Natural killer cell treated with Interleukin-12 subunit alpha and Interleukin-12 subunit beta and Interleukin-15 and Interleukin-18, amount 100 ng/mL, for 72 hours (primary cell): ENCODE measurements around the gene NFATC1. TPM values are rescaled to one million over a fixed set of nuclear protein-coding genes. Genes with fewer than 3 reads are reported as not detected.

Experiments
- ATAC-seq, 2 donors: fragments of 150-1000 bp; cut with Tn5 transposase in 1 of 2; sonication (Bioruptor Pico), chemical (Tn5 transposase) in 1 of 2; 2 replicates each; pipeline ENCODE4 v1.10.0; 2021
- DNase-seq: peaks from one replicate; pipeline ENCODE4 v3.0.0; 2022; ENCODE audit warnings: low spot score
- H3K27ac Mint-ChIP-seq, 2 donors: 1 replicate in 1 of 2; 2 replicates in 1 of 2; pipeline ENCODE4 v1.8.0; 2022; ENCODE audit warnings: mixed read lengths in 2 of 2, mild to moderate bottlenecking in 1 of 2, moderate library complexity in 1 of 2
- H3K27me3 Mint-ChIP-seq, 2 donors: 1 replicate in 1 of 2; 2 replicates in 1 of 2; pipeline ENCODE4 v1.8.0; 2022; ENCODE audit warnings: mixed read lengths in 2 of 2
- H3K36me3 Mint-ChIP-seq: one replicate; pipeline ENCODE4 v1.8.0; 2022; ENCODE audit warnings: mixed read lengths
- H3K4me1 Mint-ChIP-seq, 2 donors: 1 replicate in 1 of 2; 2 replicates in 1 of 2; pipeline ENCODE4 v1.8.0; 2022; ENCODE audit warnings: low read depth in 2 of 2, mixed read lengths in 2 of 2, mild to moderate bottlenecking in 1 of 2
- H3K4me3 Mint-ChIP-seq: one replicate; pipeline ENCODE4 v1.8.0; 2022; ENCODE audit warnings: mixed read lengths
- H3K9me3 Mint-ChIP-seq: 2 replicates; pipeline ENCODE4 v1.8.0; 2022; ENCODE audit warnings: mixed read lengths
- total RNA-seq, 2 donors: library from RNA; stranded (reverse); gene quantifications; one replicate each; pipeline ENCODE4 v1.2.3, GENCODE V29; 2022

The NFATC1 gene
- total RNA-seq: 10 to 100 TPM; 22.3 to 34.4 TPM

DNA sequence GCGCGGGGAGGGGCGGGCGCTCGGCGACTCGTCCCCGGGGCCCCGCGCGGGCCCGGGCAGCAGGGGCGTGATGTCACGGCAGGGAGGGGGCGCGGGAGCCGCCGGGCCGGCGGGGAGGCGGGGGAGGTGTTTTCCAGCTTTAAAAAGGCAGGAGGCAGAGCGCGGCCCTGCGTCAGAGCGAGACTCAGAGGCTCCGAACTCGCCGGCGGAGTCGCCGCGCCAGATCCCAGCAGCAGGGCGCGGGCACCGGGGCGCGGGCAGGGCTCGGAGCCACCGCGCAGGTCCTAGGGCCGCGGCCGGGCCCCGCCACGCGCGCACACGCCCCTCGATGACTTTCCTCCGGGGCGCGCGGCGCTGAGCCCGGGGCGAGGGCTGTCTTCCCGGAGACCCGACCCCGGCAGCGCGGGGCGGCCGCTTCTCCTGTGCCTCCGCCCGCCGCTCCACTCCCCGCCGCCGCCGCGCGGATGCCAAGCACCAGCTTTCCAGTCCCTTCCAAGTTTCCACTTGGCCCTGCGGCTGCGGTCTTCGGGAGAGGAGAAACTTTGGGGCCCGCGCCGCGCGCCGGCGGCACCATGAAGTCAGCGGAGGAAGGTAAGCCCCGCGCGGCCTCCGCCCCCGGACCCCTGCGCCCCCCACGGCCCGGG lies at the start of gene NFATC1:
Gene NFATC1, plus strand, starts transcription at position 170 of the 644 bp plus-strand sequence. Its CDS starts 295 bp downstream, at position 465.
- H3K9me3 Mint-ChIP-seq: no peaks in the 10 kb centered on the region
- no peaks in the 10 kb centered on the region for H3K36me3 Mint-ChIP-seq
- H3K4me3 Mint-ChIP-seq: peak within 1 kb of the TSS; percentile 66
- peaks cover 17% of the 10 kb centered on the region in 2 donors for H3K27me3 Mint-ChIP-seq
- DNase-seq (peak; percentile 72), ATAC-seq (peak; percentile 36 to 56)
- H3K4me1 Mint-ChIP-seq: peaks cover 14% of the 10 kb centered on the region in 2 donors
- no peak within 1 kb of the TSS for H3K27ac Mint-ChIP-seq

- H3K9me3 Mint-ChIP-seq: no peaks in the 10 kb centered on the region
- H3K4me1 Mint-ChIP-seq: no peaks in the 10 kb centered on the region
- ATAC-seq: peak in 1 of 2 donors; percentile 28
- DNase-seq: no peak
- H3K4me3 Mint-ChIP-seq: no peak overlapping the region
- H3K27me3 Mint-ChIP-seq: no peaks in the 10 kb centered on the region
- peaks cover 18% of the 10 kb centered on the region for H3K36me3 Mint-ChIP-seq
- no peak overlapping the region for H3K27ac Mint-ChIP-seq
These were observed 49.7 kb upstream of the NFATC1 start for GRCh38 chr18:79345981-79346380.

DNA sequence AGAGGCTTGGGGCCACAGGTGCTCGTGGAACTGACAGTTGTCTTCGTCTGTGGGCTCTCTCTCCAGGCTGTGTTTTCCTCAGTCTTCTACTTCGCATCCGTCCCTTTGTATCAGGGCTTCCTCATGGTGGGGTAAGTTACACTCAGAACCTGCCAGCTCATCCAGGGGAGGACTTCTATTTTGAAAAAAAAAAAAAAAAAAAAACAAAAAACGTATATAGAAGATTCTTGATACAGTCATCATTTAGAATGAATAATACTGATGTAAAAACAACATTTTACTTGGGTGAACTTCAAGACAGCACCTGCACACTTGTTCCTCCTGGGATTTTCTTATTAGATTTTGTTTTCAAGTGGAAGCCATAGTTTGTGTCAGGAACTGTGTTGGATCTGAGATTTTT lies 47.7 kb upstream of the NFATC1 start:
- H3K27me3 Mint-ChIP-seq: no peaks in the 10 kb centered on the region
- H3K4me3 Mint-ChIP-seq: no peak overlapping the region

DNA sequence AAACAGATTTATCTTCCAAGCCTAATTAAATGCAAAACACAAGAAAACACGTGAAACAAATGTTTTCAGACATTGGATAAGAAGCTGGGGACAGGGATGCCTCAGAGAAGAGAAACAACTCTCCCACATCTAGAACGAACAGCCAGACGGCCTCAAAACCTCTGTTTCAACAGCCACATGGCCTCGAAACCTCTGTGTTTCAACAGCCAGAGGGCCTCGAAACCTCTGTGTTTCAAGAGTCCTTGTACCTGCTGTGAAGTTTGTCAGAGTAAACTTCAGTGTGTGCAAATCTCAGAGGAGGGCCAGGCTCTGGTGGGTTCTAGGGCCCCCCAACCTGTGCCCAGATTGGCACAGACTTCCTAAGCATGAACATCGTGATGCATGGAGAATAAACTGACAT lies 43.3 kb upstream of the NFATC1 start:
- H3K27ac Mint-ChIP-seq: no peak overlapping the region
- H3K4me3 Mint-ChIP-seq: no peak overlapping the region
- no peaks in the 10 kb centered on the region for H3K27me3 Mint-ChIP-seq
- H3K9me3 Mint-ChIP-seq: no peaks in the 10 kb centered on the region
- H3K36me3 Mint-ChIP-seq: peaks cover 5% of the 10 kb centered on the region
- DNase-seq (no peak), ATAC-seq (no peak)
- no peaks in the 10 kb centered on the region for H3K4me1 Mint-ChIP-seq

More for the DNA sequence above, 47.7 kb upstream of the NFATC1 start:
- DNase-seq (no peak), ATAC-seq (no peak)
- Mint-ChIP-seq H3K27ac (no peak overlapping the region), H3K9me3 (no peaks in the 10 kb centered on the region), H3K36me3 (peaks cover 23% of the 10 kb centered on the region), H3K4me1 (no peaks in the 10 kb centered on the region)

GRCh38 chr18:79353267-79353666 lies 42.5 kb upstream of the NFATC1 start:
- DNase-seq: no peak
- H3K27ac Mint-ChIP-seq: no peak overlapping the region

GRCh38 chr18:79354350-79354749 lies 41.4 kb upstream of the NFATC1 start:
- DNase-seq (no peak), ATAC-seq (no peak)
- H3K27ac Mint-ChIP-seq: no peak overlapping the region
- H3K9me3 Mint-ChIP-seq: no peaks in the 10 kb centered on the region
- no peak overlapping the region for H3K4me3 Mint-ChIP-seq
- peaks cover 5% of the 10 kb centered on the region for H3K36me3 Mint-ChIP-seq
- H3K4me1 Mint-ChIP-seq: no peaks in the 10 kb centered on the region
- H3K27me3 Mint-ChIP-seq: no peaks in the 10 kb centered on the region

More at GRCh38 chr18:79353267-79353666, 42.5 kb upstream of the NFATC1 start:
- no peaks in the 10 kb centered on the region for H3K27me3 Mint-ChIP-seq
- H3K36me3 Mint-ChIP-seq: peaks cover 5% of the 10 kb centered on the region
- no peaks in the 10 kb centered on the region for H3K9me3 Mint-ChIP-seq
- H3K4me1 Mint-ChIP-seq: no peaks in the 10 kb centered on the region
- no peak overlapping the region for H3K4me3 Mint-ChIP-seq
- no peak for ATAC-seq

GRCh38 chr18:79355433-79356335 lies 40.0 kb upstream of the NFATC1 start:
- peaks cover 5% of the 10 kb centered on the region for H3K36me3 Mint-ChIP-seq
- H3K9me3 Mint-ChIP-seq: no peaks in the 10 kb centered on the region
- H3K4me3 Mint-ChIP-seq: no peak overlapping the region
- no peaks in the 10 kb centered on the region for H3K4me1 Mint-ChIP-seq
- no peak for DNase-seq
- no peak overlapping the region for H3K27ac Mint-ChIP-seq
- no peaks in the 10 kb centered on the region for H3K27me3 Mint-ChIP-seq
- no peak for ATAC-seq

- H3K36me3 Mint-ChIP-seq: peaks cover 5% of the 10 kb centered on the region
- no peak overlapping the region for H3K27ac Mint-ChIP-seq
- H3K9me3 Mint-ChIP-seq: no peaks in the 10 kb centered on the region
- no peak for DNase-seq
- no peaks in the 10 kb centered on the region for H3K4me1 Mint-ChIP-seq
- H3K4me3 Mint-ChIP-seq: no peak overlapping the region
- no peaks in the 10 kb centered on the region for H3K27me3 Mint-ChIP-seq
- no peak for ATAC-seq
These were observed 39.3 kb upstream of the NFATC1 start for GRCh38 chr18:79356435-79356834.

GRCh38 chr18:79360933-79361332 lies 34.8 kb upstream of the NFATC1 start:
- no peak overlapping the region for H3K4me3 Mint-ChIP-seq
- no peak for ATAC-seq
- H3K36me3 Mint-ChIP-seq: peaks cover 6% of the 10 kb centered on the region
- H3K27me3 Mint-ChIP-seq: no peaks in the 10 kb centered on the region
- no peak for DNase-seq
- no peaks in the 10 kb centered on the region for H3K4me1 Mint-ChIP-seq
- no peaks in the 10 kb centered on the region for H3K9me3 Mint-ChIP-seq
- H3K27ac Mint-ChIP-seq: no peak overlapping the region

DNA sequence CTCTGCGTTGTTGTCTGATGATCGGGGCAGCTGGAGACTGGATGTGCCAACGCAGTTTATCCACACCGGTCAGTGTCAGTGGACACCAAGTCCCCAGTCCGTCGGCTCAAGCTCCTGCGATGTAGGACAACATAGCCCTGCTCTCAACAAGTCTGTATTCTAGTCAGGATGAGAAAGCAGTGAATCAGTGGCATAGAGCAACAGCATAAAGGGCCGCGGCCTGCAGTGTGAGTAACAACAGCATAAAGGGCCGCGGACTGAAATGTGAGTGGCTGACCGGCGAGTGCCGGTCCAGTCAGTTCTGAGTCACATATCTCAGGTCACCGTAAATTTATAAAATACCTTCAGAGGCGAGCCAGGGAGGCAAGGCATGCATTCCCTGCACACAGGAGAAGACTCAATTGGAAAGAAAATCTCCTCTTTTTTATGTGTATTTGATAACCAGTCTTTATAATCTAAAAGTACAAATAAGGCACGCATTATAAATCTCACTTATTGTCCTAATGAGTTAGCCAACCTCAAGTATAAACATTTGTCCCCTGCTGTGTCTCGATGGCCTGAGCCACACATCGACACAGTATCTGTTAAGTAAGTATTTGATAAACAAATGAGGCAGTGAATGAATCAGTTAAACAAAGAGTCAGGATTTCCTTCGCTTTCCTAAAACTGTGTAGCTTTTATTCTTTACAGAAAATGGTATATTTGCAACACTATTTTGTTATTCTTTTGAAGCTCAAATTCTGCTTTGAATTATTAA lies 33.8 kb upstream of the NFATC1 start:
- H3K9me3 Mint-ChIP-seq: no peaks in the 10 kb centered on the region
- H3K36me3 Mint-ChIP-seq: peaks cover 6% of the 10 kb centered on the region

DNA sequence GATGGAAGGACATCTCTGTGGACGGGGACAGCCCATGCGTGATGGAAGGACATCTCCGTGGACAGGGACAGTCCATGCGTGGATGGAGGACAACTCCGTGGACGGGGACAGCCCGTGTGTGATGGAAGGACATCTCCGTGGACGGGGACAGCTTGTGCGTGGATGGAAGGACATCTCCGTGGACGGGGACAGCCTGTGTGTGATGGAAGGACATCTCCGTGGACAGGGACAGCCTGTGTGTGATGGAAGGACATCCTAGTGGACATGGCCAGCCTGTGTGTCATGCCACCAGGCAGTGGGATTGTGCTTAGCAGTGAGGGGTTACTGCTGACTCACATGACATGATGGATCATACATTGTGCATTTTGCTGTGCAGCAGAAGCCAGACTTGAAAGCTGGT lies 30.0 kb upstream of the NFATC1 start:
- H3K27ac Mint-ChIP-seq: no peak overlapping the region

More for the DNA sequence above, 33.8 kb upstream of the NFATC1 start:
- DNase-seq: no peak
- no peaks in the 10 kb centered on the region for H3K4me1 Mint-ChIP-seq
- no peaks in the 10 kb centered on the region for H3K27me3 Mint-ChIP-seq
- no peak overlapping the region for H3K4me3 Mint-ChIP-seq
- no peak overlapping the region for H3K27ac Mint-ChIP-seq
- ATAC-seq: no peak

DNA sequence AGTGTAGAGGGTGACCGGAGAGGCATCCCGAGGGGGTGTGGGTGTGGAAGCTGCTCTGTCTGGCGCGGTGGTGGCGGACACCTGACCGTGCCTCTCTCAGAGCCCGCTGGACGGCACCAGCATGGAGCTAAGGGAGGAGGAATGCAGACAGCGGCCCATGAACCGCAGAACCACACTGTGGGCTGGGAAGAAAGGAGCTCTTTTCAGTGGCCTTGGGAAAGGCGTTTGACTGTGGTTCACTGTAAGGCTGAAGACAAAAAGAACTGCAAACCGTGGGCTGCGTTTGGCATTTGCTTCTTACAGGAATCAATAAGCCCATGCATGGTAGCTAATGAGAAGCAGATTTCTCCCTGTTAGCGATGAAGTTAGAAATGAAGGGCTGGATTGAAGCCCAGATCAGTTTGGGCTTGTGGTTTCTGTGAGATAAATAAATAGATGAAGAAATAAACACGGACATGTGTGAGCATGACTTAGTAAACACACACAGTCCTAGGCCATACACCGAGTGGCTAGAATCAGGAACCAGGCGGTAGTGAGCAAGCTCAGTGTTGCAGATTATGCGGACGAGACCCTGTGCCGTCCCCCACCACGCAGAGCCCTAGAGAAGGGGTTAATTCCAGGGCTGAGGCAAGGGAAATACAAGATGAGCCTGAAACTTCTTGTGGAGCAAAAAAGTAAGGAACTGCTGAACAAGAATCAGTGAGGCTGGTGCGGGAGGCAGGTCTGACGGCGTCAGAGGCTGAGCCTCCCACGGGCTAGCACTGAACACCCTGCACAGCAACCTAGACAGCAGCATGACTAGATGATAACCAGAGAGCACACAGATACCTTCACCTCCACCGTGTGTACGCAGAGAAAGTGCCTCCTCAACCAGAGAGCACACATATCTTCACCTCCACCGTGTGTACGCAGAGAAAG lies 29.3 kb upstream of the NFATC1 start:
- ATAC-seq: peak in 1 of 2 donors; percentile 38
- H3K36me3 Mint-ChIP-seq: peaks cover 6% of the 10 kb centered on the region
- no peaks in the 10 kb centered on the region for H3K27me3 Mint-ChIP-seq
- peak overlapping the region in 1 of 2 donors; percentile 24 for H3K27ac Mint-ChIP-seq
- H3K9me3 Mint-ChIP-seq: no peaks in the 10 kb centered on the region
- DNase-seq: no peak
- H3K4me1 Mint-ChIP-seq: peaks cover 7 to 16% of the 10 kb centered on the region in 2 donors
- no peak overlapping the region for H3K4me3 Mint-ChIP-seq

More for the DNA sequence above, 30.0 kb upstream of the NFATC1 start:
- no peak for ATAC-seq
- peaks cover 7 to 14% of the 10 kb centered on the region in 2 donors for H3K4me1 Mint-ChIP-seq
- H3K9me3 Mint-ChIP-seq: no peaks in the 10 kb centered on the region
- no peaks in the 10 kb centered on the region for H3K27me3 Mint-ChIP-seq
- H3K4me3 Mint-ChIP-seq: no peak overlapping the region
- no peak for DNase-seq
- H3K36me3 Mint-ChIP-seq: peaks cover 6% of the 10 kb centered on the region

DNA sequence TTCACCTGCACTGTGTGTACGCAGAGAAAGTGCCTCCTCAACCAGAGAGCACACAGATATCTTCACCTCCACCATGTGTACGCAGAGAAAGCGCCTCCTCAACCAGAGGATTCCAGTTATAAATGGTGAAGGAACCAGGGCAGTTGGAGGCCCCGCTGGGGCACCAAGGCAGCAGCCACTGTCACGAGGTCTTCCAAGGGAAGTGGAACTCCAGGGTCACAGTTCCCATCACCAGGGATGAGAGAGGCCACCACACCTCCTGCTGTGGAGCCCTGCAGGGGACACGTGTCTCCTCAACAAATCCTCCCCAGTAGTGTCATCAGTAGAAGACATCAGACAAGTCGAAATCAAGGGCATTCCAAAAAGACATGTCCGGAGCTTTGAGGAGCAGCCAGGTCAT lies 28.2 kb upstream of the NFATC1 start:
- no peak for DNase-seq
- no peaks in the 10 kb centered on the region for H3K9me3 Mint-ChIP-seq
- H3K27ac Mint-ChIP-seq: no peak overlapping the region
- ATAC-seq: no peak
- H3K36me3 Mint-ChIP-seq: peaks cover 6% of the 10 kb centered on the region
- no peak overlapping the region for H3K4me3 Mint-ChIP-seq
- no peaks in the 10 kb centered on the region for H3K27me3 Mint-ChIP-seq
- H3K4me1 Mint-ChIP-seq: peaks cover 16 to 23% of the 10 kb centered on the region in 2 donors
